Colonic mucosa (tissue), 4 donors: ENCODE measurements around the gene CDIP1. TPM values are rescaled to one million over a fixed set of nuclear protein-coding genes. Genes with fewer than 3 reads are reported as not detected.

Experiments used
- DNase-seq: peaks from one replicate; pipeline ENCODE4 v3.0.0-alpha.2; 2020
- H3K27ac ChIP-seq: fragments of 200-600 bp; one replicate; pipeline ENCODE4 v1.8.0; 2021
- H3K27me3 ChIP-seq: fragments of 200-600 bp; one replicate; pipeline ENCODE4 v1.8.0; 2021
- H3K36me3 ChIP-seq: fragments of 200-600 bp; one replicate; pipeline ENCODE4 v1.8.0; 2021
- H3K4me1 ChIP-seq: fragments of 200-600 bp; one replicate; pipeline ENCODE4 v1.8.0; 2021; ENCODE audit warnings: mild to moderate bottlenecking
- H3K4me3 ChIP-seq: fragments of 200-600 bp; one replicate; pipeline ENCODE4 v1.8.0; 2021
- H3K9ac ChIP-seq, 2 donors: one replicate each; pipeline ENCODE4 v1.7.0; 2013; ENCODE audit warnings: control low read depth in 2 of 2, low read depth in 2 of 2, low read length in 2 of 2
- H3K9me3 ChIP-seq: fragments of 200-600 bp; one replicate; pipeline ENCODE4 v1.8.0; 2021
- intact Hi-C: fragments of 100-400 bp; cut with DNase I; formaldehyde crosslinking; loops from one replicate; pipeline ENCODE4 v1.14.1; 2022
- total RNA-seq, 2 donors: library from RNA; stranded (reverse); fragmentation: NEBNext Ultra II Directional in 1 of 2; extraction: Animal tissue kit (Norgen Biotek cat#: 25700) in 1 of 2; gene quantifications; one replicate each; pipeline ENCODE4 v1.2.1, GENCODE V29; 2021
- TF ChIP-seq, protein P1 (sequence below): fragments of 200-600 bp; IDR thresholded peaks from one replicate; pipeline ENCODE4 v1.8.0; 2022; ENCODE audit warnings: antibody characterized with exemption, mild to moderate bottlenecking
- donor health status: healthy.
- donor health status: DM: no; HTN: no; CAD: no.
- donor health status: DM: no; HTN: no; CAD: no.

The CDIP1 gene
- total RNA-seq, 2 donors from 2014 or later, result 13.1 to 18.4 TPM

DNA sequence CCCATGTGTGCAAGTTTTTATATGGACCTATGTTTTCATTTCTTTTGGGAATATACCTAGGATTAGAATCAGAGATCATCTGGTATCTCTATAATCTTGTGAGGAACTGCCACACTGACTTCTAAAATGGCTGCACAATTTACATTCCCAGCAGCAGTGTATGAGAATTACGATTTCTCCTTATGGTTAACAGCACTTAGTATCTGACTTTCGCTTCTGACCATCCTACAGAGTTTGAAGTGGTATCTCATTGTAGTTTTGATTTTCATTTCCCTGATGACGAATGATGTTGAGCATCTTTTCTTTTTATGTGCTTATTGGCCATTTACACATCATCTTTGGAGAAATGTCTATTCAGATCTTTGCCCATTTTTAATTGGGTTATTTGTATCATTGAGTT is 27.6 kb upstream of the CDIP1 start:
- TF ChIP-seq, protein P1, sequence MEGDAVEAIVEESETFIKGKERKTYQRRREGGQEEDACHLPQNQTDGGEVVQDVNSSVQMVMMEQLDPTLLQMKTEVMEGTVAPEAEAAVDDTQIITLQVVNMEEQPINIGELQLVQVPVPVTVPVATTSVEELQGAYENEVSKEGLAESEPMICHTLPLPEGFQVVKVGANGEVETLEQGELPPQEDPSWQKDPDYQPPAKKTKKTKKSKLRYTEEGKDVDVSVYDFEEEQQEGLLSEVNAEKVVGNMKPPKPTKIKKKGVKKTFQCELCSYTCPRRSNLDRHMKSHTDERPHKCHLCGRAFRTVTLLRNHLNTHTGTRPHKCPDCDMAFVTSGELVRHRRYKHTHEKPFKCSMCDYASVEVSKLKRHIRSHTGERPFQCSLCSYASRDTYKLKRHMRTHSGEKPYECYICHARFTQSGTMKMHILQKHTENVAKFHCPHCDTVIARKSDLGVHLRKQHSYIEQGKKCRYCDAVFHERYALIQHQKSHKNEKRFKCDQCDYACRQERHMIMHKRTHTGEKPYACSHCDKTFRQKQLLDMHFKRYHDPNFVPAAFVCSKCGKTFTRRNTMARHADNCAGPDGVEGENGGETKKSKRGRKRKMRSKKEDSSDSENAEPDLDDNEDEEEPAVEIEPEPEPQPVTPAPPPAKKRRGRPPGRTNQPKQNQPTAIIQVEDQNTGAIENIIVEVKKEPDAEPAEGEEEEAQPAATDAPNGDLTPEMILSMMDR, result no peak
- Histone ChIP-seq H3K36me3 (no peaks in the 10 kb centered on the region), H3K9me3 (no peaks in the 10 kb centered on the region), H3K4me3 (no peak overlapping the region), H3K4me1 (no peaks in the 10 kb centered on the region), H3K9ac (no peak overlapping the region), H3K27ac (no peak overlapping the region), H3K27me3 (no peaks in the 10 kb centered on the region)
- intact Hi-C loops, result no loop called here
- DNase-seq, result no peak

DNA sequence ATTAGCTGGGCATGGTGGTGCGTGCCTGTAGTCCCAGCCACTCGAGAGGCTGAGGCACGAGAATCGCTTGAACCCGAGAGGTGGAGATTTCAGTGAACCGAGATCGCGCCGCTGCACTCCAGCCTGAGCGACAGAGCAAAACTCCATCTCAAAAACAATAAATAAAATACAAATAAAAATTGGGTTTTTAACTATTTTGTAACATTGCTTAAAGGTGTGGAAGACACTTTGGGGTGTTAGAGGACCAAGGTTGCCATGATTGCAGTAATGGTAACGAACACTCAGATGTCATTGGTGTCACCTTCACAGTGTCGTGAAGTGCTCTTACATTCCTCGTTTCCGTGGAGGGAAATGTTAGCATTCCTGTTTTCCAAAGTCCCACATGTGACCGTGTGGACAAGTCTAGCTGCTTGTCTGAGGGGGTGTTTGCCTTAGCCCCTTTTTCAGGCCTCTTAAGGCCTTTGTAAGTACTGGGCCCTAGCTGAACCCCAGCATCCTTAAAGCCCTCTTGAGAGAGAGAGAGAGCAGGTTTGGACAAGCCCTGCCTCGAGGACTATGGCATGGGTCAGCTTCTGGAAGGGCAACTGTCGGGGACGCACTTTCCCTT is 26.2 kb upstream of the CDIP1 start:
- H3K4me1 ChIP-seq, result no peaks in the 10 kb centered on the region
- H3K27ac ChIP-seq, result no peak overlapping the region
- no peaks in the 10 kb centered on the region for H3K27me3 ChIP-seq
- no peaks in the 10 kb centered on the region for H3K9me3 ChIP-seq
- no peak overlapping the region for H3K9ac ChIP-seq
- intact Hi-C loops, result no loop called here
- TF ChIP-seq, protein P1, result no peak
- no peaks in the 10 kb centered on the region for H3K36me3 ChIP-seq
- H3K4me3 ChIP-seq, result no peak overlapping the region
- no peak for DNase-seq

DNA sequence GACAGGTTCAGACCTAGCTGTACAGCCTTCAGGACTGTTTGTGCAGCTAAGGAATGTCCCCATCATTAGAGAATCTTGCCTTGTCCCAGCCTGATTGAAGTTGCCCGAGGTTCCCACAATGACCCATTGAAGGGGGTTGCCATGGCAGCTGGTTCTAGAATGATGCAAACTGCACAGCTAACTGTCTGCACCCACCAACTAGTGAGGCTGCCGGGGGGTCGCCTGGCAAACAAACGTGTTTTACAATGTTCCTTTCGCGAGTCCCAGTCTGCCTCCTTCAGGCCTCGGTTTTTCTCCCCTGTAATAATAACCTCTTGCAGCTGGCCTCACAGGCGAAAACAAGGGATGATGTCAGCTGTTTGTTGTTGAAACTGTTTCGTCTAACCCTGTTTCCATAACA is 23.0 kb upstream of the CDIP1 start:
- no peak overlapping the region for H3K9ac ChIP-seq
- TF ChIP-seq, protein P1, result no peak
- H3K4me1 ChIP-seq, result no peaks in the 10 kb centered on the region
- H3K36me3 ChIP-seq, result no peaks in the 10 kb centered on the region
- DNase-seq, result no peak
- intact Hi-C loops, result no loop called here
- H3K27me3 ChIP-seq, result no peaks in the 10 kb centered on the region
- no peak overlapping the region for H3K27ac ChIP-seq
- no peak overlapping the region for H3K4me3 ChIP-seq
- H3K9me3 ChIP-seq, result no peaks in the 10 kb centered on the region

DNA sequence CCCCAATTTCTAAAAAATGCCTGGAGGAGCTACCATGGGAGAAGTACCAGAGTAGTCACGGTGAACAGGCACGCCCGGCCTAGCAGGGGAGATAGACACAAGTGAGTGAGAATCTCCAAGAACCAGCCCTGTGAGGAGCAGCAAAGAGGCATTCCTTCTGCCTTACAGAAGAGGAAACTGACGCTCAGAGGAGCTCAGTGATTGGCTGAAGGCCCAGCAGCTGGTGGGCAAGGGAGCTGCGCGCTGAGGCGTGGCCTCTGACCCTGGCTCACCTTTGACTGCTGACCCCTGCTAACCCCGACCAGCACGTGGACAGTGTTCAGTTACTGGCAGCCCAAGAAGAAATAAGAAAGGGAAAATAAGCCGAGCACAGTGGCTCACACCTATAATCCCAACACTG is 19.4 kb upstream of the CDIP1 start:
- Histone ChIP-seq H3K9ac (no peak overlapping the region), H3K4me3 (no peak overlapping the region), H3K9me3 (no peaks in the 10 kb centered on the region), H3K4me1 (no peaks in the 10 kb centered on the region), H3K36me3 (no peaks in the 10 kb centered on the region), H3K27me3 (no peaks in the 10 kb centered on the region), H3K27ac (no peak overlapping the region)
- TF ChIP-seq, protein P1, result no peak
- intact Hi-C loops, result no loop called here
- DNase-seq, result no peak

DNA sequence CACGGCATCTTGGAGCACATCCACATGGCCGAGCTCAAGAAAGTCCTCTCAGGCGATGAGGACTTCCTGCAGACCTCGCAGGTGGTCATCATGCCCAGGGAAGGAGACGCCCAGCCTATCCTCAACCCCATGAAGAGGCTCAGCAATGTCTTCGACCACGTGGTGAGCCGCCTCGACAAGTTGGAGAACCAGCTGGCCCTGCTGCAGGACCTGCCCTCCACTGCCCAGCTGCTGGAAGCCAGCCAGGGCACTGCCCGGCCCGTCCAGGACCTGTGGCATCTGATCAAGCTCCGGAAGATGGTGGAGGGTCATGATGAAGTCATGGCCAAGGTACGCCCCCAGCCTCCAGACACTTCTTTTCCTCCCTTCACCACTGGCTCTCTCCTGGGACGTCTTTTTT is 18.0 kb upstream of the CDIP1 start:
- Histone ChIP-seq H3K9me3 (no peaks in the 10 kb centered on the region), H3K4me1 (no peaks in the 10 kb centered on the region), H3K9ac (no peak overlapping the region), H3K27me3 (no peaks in the 10 kb centered on the region), H3K36me3 (no peaks in the 10 kb centered on the region), H3K4me3 (no peak overlapping the region), H3K27ac (no peak overlapping the region)
- no peak for DNase-seq
- intact Hi-C loops, result no loop called here
- TF ChIP-seq, protein P1, result no peak
